Neural progenitor cell (in vitro differentiated cells): ENCODE data around the gene KRTAP10-3. TPM values are rescaled to one million over a fixed set of nuclear protein-coding genes. Genes with fewer than 3 reads are reported as not detected.

Experiments
- DNase-seq: peaks from one replicate; pipeline ENCODE4 v3.0.0-alpha.2; 2016; ENCODE audit warnings: low spot score
- H2AFZ ChIP-seq: fragments of 200-600 bp; sonication (generic); replicated peaks from 2 replicates; pipeline ENCODE4 v1.6.1; 2016; ENCODE audit warnings: antibody characterized with exemption
- H3F3A ChIP-seq: fragments of 200-600 bp; sonication (generic); 2 replicates; pipeline ENCODE4 v1.6.1; 2016; ENCODE audit warnings: antibody characterized with exemption, low read depth
- H3K27ac ChIP-seq: fragments of 200-600 bp; sonication (generic); 2 replicates; pipeline ENCODE4 v1.5.1; 2016; ENCODE audit warnings: mild to moderate bottlenecking
- H3K27me3 ChIP-seq: fragments of 200-600 bp; sonication (generic); 2 replicates; pipeline ENCODE4 v1.6.1; 2016; ENCODE audit warnings: mild to moderate bottlenecking, moderate library complexity
- H3K36me3 ChIP-seq: fragments of 200-600 bp; sonication (generic); 2 replicates; pipeline ENCODE4 v1.5.1; 2016
- H3K4me1 ChIP-seq: fragments of 200-600 bp; sonication (generic); 2 replicates; pipeline ENCODE4 v1.6.1; 2016; ENCODE audit warnings: mixed run types
- H3K4me2 ChIP-seq: fragments of 200-600 bp; sonication (generic); 2 replicates; pipeline ENCODE4 v1.6.1; 2016
- H3K4me3 ChIP-seq: fragments of 200-600 bp; sonication (generic); 2 replicates; pipeline ENCODE4 v1.5.1; 2016
- H3K79me2 ChIP-seq: fragments of 200-600 bp; sonication (generic); 2 replicates; pipeline ENCODE4 v1.6.1; 2016; ENCODE audit warnings: low read depth
- H3K9ac ChIP-seq: fragments of 200-600 bp; sonication (generic); 2 replicates; pipeline ENCODE4 v1.6.1; 2016
- H3K9me3 ChIP-seq: fragments of 200-600 bp; sonication (generic); 2 replicates; pipeline ENCODE4 v1.5.1; 2016; ENCODE audit warnings: low read depth
- H4K20me1 ChIP-seq: fragments of 200-600 bp; sonication (generic); 2 replicates; pipeline ENCODE4 v1.6.1; 2016; ENCODE audit warnings: low read depth
- H3K27ac Mint-ChIP-seq: 3 replicates; pipeline ENCODE4 v1.8.0; 2021; ENCODE audit warnings: mixed read lengths
- H3K27me3 Mint-ChIP-seq: 2 replicates; pipeline ENCODE4 v1.8.0; 2022; ENCODE audit warnings: low read depth, mild to moderate bottlenecking, inconsistent platforms, moderate library complexity, mixed read lengths; ENCODE audit not compliant: insufficient read depth
- H3K36me3 Mint-ChIP-seq: 3 replicates; pipeline ENCODE4 v1.8.0; 2021; ENCODE audit warnings: mixed read lengths
- H3K4me1 Mint-ChIP-seq: 3 replicates; pipeline ENCODE4 v1.8.0; 2021; ENCODE audit warnings: mixed read lengths
- H3K4me3 Mint-ChIP-seq: 3 replicates; pipeline ENCODE4 v1.8.0; 2021; ENCODE audit warnings: mild to moderate bottlenecking, moderate library complexity, mixed read lengths
- H3K9me3 Mint-ChIP-seq: 3 replicates; pipeline ENCODE4 v1.8.0; 2020; ENCODE audit warnings: mixed read lengths
- EZH2 ChIP-seq: fragments of 200-600 bp; sonication (generic); IDR thresholded peaks from 2 replicates; pipeline ENCODE4 v1.6.1; 2017; ENCODE audit warnings: antibody characterized with exemption, mild to moderate bottlenecking, moderate library complexity
- EZH2phosphoT487 ChIP-seq: fragments of 200-600 bp; sonication (generic); IDR thresholded peaks from 2 replicates; pipeline ENCODE4 v1.6.1; 2017; ENCODE audit warnings: antibody characterized with exemption
- total RNA-seq: library from RNA; depleted of rRNA; stranded (reverse); fragments of >200 nt; gene quantifications from 2 replicates; pipeline ENCODE4 v1.2.3, GENCODE V29; 2015; ENCODE audit warnings: low replicate concordance
- TF ChIP-seq, protein P1 (sequence below): fragments of 200-600 bp; sonication (generic); IDR thresholded peaks from 2 replicates; pipeline ENCODE4 v1.5.1; 2017; ENCODE audit warnings: antibody characterized with exemption, mild to moderate bottlenecking

KRTAP10-3 gene
- total RNA-seq, 1 donor from 2014 or later: not detected

GRCh38 chr21:44572959-44573583, 14.5 kb upstream of the KRTAP10-3 start:
- H4K20me1 ChIP-seq: no peaks in the 10 kb centered on the region
- no peak for DNase-seq
- Mint-ChIP-seq H3K4me3 (no peak overlapping the region), H3K36me3 (no peaks in the 10 kb centered on the region), H3K9me3 (peaks cover 32% of the 10 kb centered on the region), H3K27me3 (peaks cover 8% of the 10 kb centered on the region), H3K27ac (peak overlapping the region; percentile 35), H3K4me1 (peaks cover 2% of the 10 kb centered on the region)
- no peak overlapping the region for H2AFZ ChIP-seq
- no peak overlapping the region for H3K4me2 ChIP-seq
- no peak overlapping the region for H3K4me3 ChIP-seq
- no peaks in the 10 kb centered on the region for H3F3A ChIP-seq
- no peaks in the 10 kb centered on the region for H3K36me3 ChIP-seq
- TF ChIP-seq EZH2phosphoT487 (no peak), EZH2 (no peak)
- TF ChIP-seq, protein P1, sequence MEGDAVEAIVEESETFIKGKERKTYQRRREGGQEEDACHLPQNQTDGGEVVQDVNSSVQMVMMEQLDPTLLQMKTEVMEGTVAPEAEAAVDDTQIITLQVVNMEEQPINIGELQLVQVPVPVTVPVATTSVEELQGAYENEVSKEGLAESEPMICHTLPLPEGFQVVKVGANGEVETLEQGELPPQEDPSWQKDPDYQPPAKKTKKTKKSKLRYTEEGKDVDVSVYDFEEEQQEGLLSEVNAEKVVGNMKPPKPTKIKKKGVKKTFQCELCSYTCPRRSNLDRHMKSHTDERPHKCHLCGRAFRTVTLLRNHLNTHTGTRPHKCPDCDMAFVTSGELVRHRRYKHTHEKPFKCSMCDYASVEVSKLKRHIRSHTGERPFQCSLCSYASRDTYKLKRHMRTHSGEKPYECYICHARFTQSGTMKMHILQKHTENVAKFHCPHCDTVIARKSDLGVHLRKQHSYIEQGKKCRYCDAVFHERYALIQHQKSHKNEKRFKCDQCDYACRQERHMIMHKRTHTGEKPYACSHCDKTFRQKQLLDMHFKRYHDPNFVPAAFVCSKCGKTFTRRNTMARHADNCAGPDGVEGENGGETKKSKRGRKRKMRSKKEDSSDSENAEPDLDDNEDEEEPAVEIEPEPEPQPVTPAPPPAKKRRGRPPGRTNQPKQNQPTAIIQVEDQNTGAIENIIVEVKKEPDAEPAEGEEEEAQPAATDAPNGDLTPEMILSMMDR: no peak
- no peaks in the 10 kb centered on the region for H3K27me3 ChIP-seq
- H3K9ac ChIP-seq: no peak overlapping the region
- no peaks in the 10 kb centered on the region for H3K4me1 ChIP-seq
- H3K27ac ChIP-seq: no peak overlapping the region
- peaks cover 3% of the 10 kb centered on the region for H3K9me3 ChIP-seq
- no peaks in the 10 kb centered on the region for H3K79me2 ChIP-seq

- Histone ChIP-seq H3K4me1 (no peaks in the 10 kb centered on the region), H3K9me3 (peaks cover 3% of the 10 kb centered on the region), H3K79me2 (no peaks in the 10 kb centered on the region), H3K9ac (no peak overlapping the region), H3K4me2 (no peak overlapping the region), H3F3A (no peaks in the 10 kb centered on the region), H3K27ac (no peak overlapping the region), H3K27me3 (no peaks in the 10 kb centered on the region), H4K20me1 (no peaks in the 10 kb centered on the region), H2AFZ (no peak overlapping the region), H3K36me3 (no peaks in the 10 kb centered on the region), H3K4me3 (no peak overlapping the region)
- H3K4me1 Mint-ChIP-seq: peaks cover 2% of the 10 kb centered on the region
- H3K9me3 Mint-ChIP-seq: peaks cover 25% of the 10 kb centered on the region
- H3K36me3 Mint-ChIP-seq: no peaks in the 10 kb centered on the region
- TF ChIP-seq EZH2phosphoT487 (no peak), EZH2 (no peak)
- TF ChIP-seq, protein P1: no peak
- DNase-seq: no peak
- H3K4me3 Mint-ChIP-seq: no peak overlapping the region
- H3K27ac Mint-ChIP-seq: no peak overlapping the region
- H3K27me3 Mint-ChIP-seq: peaks cover 10% of the 10 kb centered on the region
These were observed 13.5 kb upstream of the KRTAP10-3 start for GRCh38 chr21:44571844-44572782.

GRCh38 chr21:44571296-44571695, 12.7 kb upstream of the KRTAP10-3 start:
- Mint-ChIP-seq H3K9me3 (peaks cover 19% of the 10 kb centered on the region), H3K36me3 (no peaks in the 10 kb centered on the region), H3K27me3 (peaks cover 10% of the 10 kb centered on the region), H3K27ac (no peak overlapping the region), H3K4me3 (no peak overlapping the region), H3K4me1 (peaks cover 2% of the 10 kb centered on the region)
- TF ChIP-seq EZH2phosphoT487 (no peak), EZH2 (no peak)
- TF ChIP-seq, protein P1: no peak
- Histone ChIP-seq H4K20me1 (no peaks in the 10 kb centered on the region), H3K79me2 (no peaks in the 10 kb centered on the region), H3K4me1 (no peaks in the 10 kb centered on the region), H3K4me2 (no peak overlapping the region), H3F3A (no peaks in the 10 kb centered on the region), H3K27ac (no peak overlapping the region), H3K9me3 (no peaks in the 10 kb centered on the region), H3K36me3 (no peaks in the 10 kb centered on the region), H2AFZ (no peak overlapping the region), H3K4me3 (no peak overlapping the region), H3K27me3 (no peaks in the 10 kb centered on the region), H3K9ac (no peak overlapping the region)
- no peak for DNase-seq
